WTC11 (cell line): Measurements from ENCODE around the gene DRC3. TPM values are rescaled to one million over a fixed set of nuclear protein-coding genes. Genes with fewer than 3 reads are reported as not detected.

Source experiments
- ATAC-seq: fragments of 200-7000 bp; cut with Tn5 transposase; 2 replicates; pipeline ENCODE4 v1.10.0; 2021; ENCODE audit warnings: mild to moderate bottlenecking, moderate library complexity
- CTCF ChIA-PET: fragments of 300-600 bp; sonication (Branson Sonifier 250); formaldehyde crosslinking; loops from one replicate; lab custom pipeline; 2021; ENCODE audit warnings: antibody characterized with exemption; lab: Charles Lee
- POLR2A ChIA-PET: fragments of 350-600 bp; sonication (Branson Sonifier 250); formaldehyde crosslinking; loops from one replicate; lab custom pipeline; 2021; ENCODE audit warnings: antibody characterized with exemption; lab: Charles Lee
- DNase-seq: peaks from one replicate; pipeline ENCODE4 v3.0.0; 2021; ENCODE audit warnings: low spot score
- H3K27ac Mint-ChIP-seq: 2 replicates; pipeline ENCODE4 v1.8.0; 2021; ENCODE audit warnings: mixed read lengths
- H3K27me3 Mint-ChIP-seq: 2 replicates; pipeline ENCODE4 v1.8.0; 2021; ENCODE audit warnings: low read depth, mild to moderate bottlenecking, moderate library complexity, mixed read lengths
- H3K36me3 Mint-ChIP-seq: 2 replicates; pipeline ENCODE4 v1.8.0; 2021; ENCODE audit warnings: mixed read lengths
- H3K4me1 Mint-ChIP-seq: 2 replicates; pipeline ENCODE4 v1.8.0; 2022; ENCODE audit warnings: mixed read lengths
- H3K4me3 Mint-ChIP-seq: 2 replicates; pipeline ENCODE4 v1.8.0; 2021; ENCODE audit warnings: mild to moderate bottlenecking, moderate library complexity, mixed read lengths
- H3K9me3 Mint-ChIP-seq: 2 replicates; pipeline ENCODE4 v1.8.0; 2021; ENCODE audit warnings: mixed read lengths
- ATF1 ChIP-seq: sonication (generic); formaldehyde crosslinking; IDR thresholded peaks from 2 replicates; pipeline ENCODE4 v1.8.1; 2023; ENCODE audit warnings: mild to moderate bottlenecking, moderate library complexity, missing genetic modification reagents
- CBFB ChIP-seq: sonication (generic); formaldehyde crosslinking; IDR thresholded peaks from 2 replicates; pipeline ENCODE4 v1.8.1; 2022; ENCODE audit warnings: mild to moderate bottlenecking, low read depth, missing genetic modification reagents
- CREM ChIP-seq: sonication (generic); formaldehyde crosslinking; IDR thresholded peaks from 2 replicates; pipeline ENCODE4 v1.8.1; 2022; ENCODE audit warnings: mild to moderate bottlenecking, missing genetic modification reagents, moderate library complexity
- ELF4 ChIP-seq: sonication (generic); formaldehyde crosslinking; IDR thresholded peaks from 2 replicates; pipeline ENCODE4 v1.8.1; 2022; ENCODE audit warnings: low read depth, mild to moderate bottlenecking, moderate library complexity, missing genetic modification reagents
- ESRRA ChIP-seq: sonication (generic); formaldehyde crosslinking; IDR thresholded peaks from 2 replicates; pipeline ENCODE4 v1.8.1; 2022; ENCODE audit warnings: mild to moderate bottlenecking, missing genetic modification reagents, borderline replicate concordance
- ETV6 ChIP-seq: sonication (generic); formaldehyde crosslinking; IDR thresholded peaks from 2 replicates; pipeline ENCODE4 v1.8.1; 2022; ENCODE audit warnings: mild to moderate bottlenecking, missing genetic modification reagents
- FOXP4 ChIP-seq: sonication (generic); formaldehyde crosslinking; IDR thresholded peaks from 2 replicates; pipeline ENCODE4 v1.8.0; 2022; ENCODE audit warnings: mild to moderate bottlenecking, missing genetic modification reagents
- KAT7 ChIP-seq: sonication (generic); formaldehyde crosslinking; IDR thresholded peaks from 2 replicates; pipeline ENCODE4 v1.8.1; 2023; ENCODE audit warnings: missing genetic modification reagents, mild to moderate bottlenecking, borderline replicate concordance
- MLX ChIP-seq: sonication (generic); formaldehyde crosslinking; IDR thresholded peaks from 2 replicates; pipeline ENCODE4 v1.8.1; 2023; ENCODE audit warnings: mild to moderate bottlenecking, missing genetic modification reagents, moderate library complexity
- SOX15 ChIP-seq: fragments of 250-450 bp; sonication (Bioruptor Pico); IDR thresholded peaks from 2 replicates; pipeline ENCODE4 v1.9.0; 2021; ENCODE audit warnings: mild to moderate bottlenecking
- USF2 ChIP-seq: sonication (generic); formaldehyde crosslinking; IDR thresholded peaks from 2 replicates; pipeline ENCODE4 v1.8.1; 2023; ENCODE audit warnings: mild to moderate bottlenecking, missing genetic modification reagents, moderate library complexity
- ZNF138 ChIP-seq: sonication (generic); formaldehyde crosslinking; conservative IDR thresholded peaks from 2 replicates; pipeline ENCODE4 v1.8.1; 2022; ENCODE audit warnings: mild to moderate bottlenecking, moderate library complexity, missing genetic modification reagents
- ZNF281 ChIP-seq: sonication (generic); formaldehyde crosslinking; IDR thresholded peaks from 2 replicates; pipeline ENCODE4 v1.8.0; 2023; ENCODE audit warnings: mild to moderate bottlenecking, missing genetic modification reagents
- total RNA-seq: library from RNA; stranded (reverse); gene quantifications from 3 replicates; pipeline ENCODE4 v1.2.3, GENCODE V29; 2021
- TF ChIP-seq, protein P1 (sequence below): sonication (generic); formaldehyde crosslinking; IDR thresholded peaks from 2 replicates; pipeline ENCODE4 v1.8.0; 2022; ENCODE audit warnings: mild to moderate bottlenecking, missing genetic modification reagents
- TF ChIP-seq, protein P2 (sequence below): fragments of 250-450 bp; sonication (Bioruptor Pico); IDR thresholded peaks from 2 replicates; pipeline ENCODE4 v1.8.0; 2021; ENCODE audit warnings: mild to moderate bottlenecking
- TF ChIP-seq, protein P3 (sequence below): sonication (generic); formaldehyde crosslinking; IDR thresholded peaks from 2 replicates; pipeline ENCODE4 v1.8.1; 2023; ENCODE audit warnings: mild to moderate bottlenecking, missing genetic modification reagents, borderline replicate concordance
- TF ChIP-seq, protein P4 (sequence below): sonication (generic); formaldehyde crosslinking; IDR thresholded peaks from 2 replicates; pipeline ENCODE4 v1.8.0; 2023; ENCODE audit warnings: missing genetic modification reagents

The DRC3 gene
- total RNA-seq, 1 experiment from 2014 or later = 0.42 TPM

DNA sequence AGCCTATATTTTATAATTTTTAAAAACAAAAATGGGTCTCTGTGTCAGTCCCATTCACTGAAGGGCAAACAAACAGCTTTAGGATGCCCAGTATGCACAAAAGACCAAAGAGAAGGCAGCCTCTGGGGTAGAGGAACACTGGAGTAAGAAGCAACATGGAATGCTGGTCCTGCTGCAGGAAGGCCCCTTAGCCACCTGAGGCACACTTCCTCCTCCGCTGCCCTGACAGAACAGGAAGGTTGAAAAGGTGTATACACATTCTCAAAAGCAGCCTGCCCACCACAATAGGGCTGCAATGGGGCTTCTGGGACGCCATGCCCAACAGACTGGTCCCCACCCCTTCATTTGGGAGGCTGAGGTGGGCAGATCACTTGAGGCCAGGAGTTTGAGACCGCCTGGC, 20.0 kb upstream of the DRC3 start:
- Mint-ChIP-seq H3K4me3 (no peak overlapping the region), H3K27ac (no peak overlapping the region), H3K27me3 (no peaks in the 10 kb centered on the region; the same call in 1 of the 2 replicates), H3K36me3 (no peaks in the 10 kb centered on the region), H3K4me1 (peaks cover 15% of the 10 kb centered on the region), H3K9me3 (peaks cover 7% of the 10 kb centered on the region)
- DNase-seq = peak; percentile 42
- ATAC-seq = peak; percentile 76
- CTCF ChIA-PET = interaction anchor here (1.6 kb wide), 1 partner anchor 31 kb away, joined by 4 read pairs; no protein-coding TSS in a partner anchor
- POLR2A ChIA-PET = interaction anchor here (0.7 to 1.0 kb wide), 2 partner anchors 20 to 21 kb away, joined by 3 to 7 read pairs; partner anchors contain the start of genes DRC3 and TOM1L2
- TF ChIP-seq, protein P1, sequence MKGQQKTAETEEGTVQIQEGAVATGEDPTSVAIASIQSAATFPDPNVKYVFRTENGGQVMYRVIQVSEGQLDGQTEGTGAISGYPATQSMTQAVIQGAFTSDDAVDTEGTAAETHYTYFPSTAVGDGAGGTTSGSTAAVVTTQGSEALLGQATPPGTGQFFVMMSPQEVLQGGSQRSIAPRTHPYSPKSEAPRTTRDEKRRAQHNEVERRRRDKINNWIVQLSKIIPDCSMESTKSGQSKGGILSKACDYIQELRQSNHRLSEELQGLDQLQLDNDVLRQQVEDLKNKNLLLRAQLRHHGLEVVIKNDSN (CRISPR knock-in tag) = no peak
- TF ChIP-seq MLX (CRISPR knock-in tag) (no peak), KAT7 (CRISPR knock-in tag) (no peak), ESRRA (CRISPR knock-in tag) (no peak), CREM (no peak), ETV6 (CRISPR knock-in tag) (no peak), ZNF138 (no peak), SOX15 (no peak), ZNF281 (CRISPR knock-in tag) (no peak)
- TF ChIP-seq, protein P2, sequence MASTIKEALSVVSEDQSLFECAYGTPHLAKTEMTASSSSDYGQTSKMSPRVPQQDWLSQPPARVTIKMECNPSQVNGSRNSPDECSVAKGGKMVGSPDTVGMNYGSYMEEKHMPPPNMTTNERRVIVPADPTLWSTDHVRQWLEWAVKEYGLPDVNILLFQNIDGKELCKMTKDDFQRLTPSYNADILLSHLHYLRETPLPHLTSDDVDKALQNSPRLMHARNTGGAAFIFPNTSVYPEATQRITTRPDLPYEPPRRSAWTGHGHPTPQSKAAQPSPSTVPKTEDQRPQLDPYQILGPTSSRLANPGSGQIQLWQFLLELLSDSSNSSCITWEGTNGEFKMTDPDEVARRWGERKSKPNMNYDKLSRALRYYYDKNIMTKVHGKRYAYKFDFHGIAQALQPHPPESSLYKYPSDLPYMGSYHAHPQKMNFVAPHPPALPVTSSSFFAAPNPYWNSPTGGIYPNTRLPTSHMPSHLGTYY (CRISPR knock-in tag) = no peak

DNA sequence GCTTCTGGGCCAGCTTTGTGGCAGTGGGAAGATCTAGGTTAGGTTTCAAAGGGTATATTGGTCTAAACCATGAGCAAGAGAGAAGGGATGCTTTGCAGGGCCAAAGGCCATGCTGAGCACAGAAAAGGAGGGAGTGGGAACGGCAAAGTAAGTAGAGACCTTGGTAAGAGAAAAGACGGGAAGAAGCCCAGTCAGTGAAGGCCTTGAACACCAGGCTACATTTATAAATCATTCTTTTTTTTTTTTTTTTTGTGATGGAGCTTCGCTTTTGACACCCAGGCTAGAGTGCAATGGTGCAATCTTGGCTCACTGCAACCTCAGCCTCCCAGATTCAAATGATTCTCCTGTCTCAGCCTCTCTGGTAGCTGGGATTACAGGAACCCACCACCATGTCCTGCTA, 18.6 kb upstream of the DRC3 start:
- Mint-ChIP-seq H3K4me1 (peaks cover 26% of the 10 kb centered on the region), H3K27me3 (no peaks in the 10 kb centered on the region; the same call in 1 of the 2 replicates), H3K4me3 (no peak overlapping the region), H3K9me3 (peaks cover 7% of the 10 kb centered on the region), H3K36me3 (no peaks in the 10 kb centered on the region), H3K27ac (no peak overlapping the region)
- ATAC-seq = no peak
- ChIA-PET CTCF (no interaction called here), POLR2A (no interaction called here)
- DNase-seq = no peak
- TF ChIP-seq ATF1 (no peak), FOXP4 (CRISPR knock-in tag) (no peak), CBFB (CRISPR knock-in tag) (no peak), ELF4 (CRISPR knock-in tag) (no peak), USF2 (CRISPR knock-in tag) (no peak)
- TF ChIP-seq, protein P3, sequence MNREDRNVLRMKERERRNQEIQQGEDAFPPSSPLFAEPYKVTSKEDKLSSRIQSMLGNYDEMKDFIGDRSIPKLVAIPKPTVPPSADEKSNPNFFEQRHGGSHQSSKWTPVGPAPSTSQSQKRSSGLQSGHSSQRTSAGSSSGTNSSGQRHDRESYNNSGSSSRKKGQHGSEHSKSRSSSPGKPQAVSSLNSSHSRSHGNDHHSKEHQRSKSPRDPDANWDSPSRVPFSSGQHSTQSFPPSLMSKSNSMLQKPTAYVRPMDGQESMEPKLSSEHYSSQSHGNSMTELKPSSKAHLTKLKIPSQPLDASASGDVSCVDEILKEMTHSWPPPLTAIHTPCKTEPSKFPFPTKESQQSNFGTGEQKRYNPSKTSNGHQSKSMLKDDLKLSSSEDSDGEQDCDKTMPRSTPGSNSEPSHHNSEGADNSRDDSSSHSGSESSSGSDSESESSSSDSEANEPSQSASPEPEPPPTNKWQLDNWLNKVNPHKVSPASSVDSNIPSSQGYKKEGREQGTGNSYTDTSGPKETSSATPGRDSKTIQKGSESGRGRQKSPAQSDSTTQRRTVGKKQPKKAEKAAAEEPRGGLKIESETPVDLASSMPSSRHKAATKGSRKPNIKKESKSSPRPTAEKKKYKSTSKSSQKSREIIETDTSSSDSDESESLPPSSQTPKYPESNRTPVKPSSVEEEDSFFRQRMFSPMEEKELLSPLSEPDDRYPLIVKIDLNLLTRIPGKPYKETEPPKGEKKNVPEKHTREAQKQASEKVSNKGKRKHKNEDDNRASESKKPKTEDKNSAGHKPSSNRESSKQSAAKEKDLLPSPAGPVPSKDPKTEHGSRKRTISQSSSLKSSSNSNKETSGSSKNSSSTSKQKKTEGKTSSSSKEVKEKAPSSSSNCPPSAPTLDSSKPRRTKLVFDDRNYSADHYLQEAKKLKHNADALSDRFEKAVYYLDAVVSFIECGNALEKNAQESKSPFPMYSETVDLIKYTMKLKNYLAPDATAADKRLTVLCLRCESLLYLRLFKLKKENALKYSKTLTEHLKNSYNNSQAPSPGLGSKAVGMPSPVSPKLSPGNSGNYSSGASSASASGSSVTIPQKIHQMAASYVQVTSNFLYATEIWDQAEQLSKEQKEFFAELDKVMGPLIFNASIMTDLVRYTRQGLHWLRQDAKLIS (CRISPR knock-in tag) = no peak
- TF ChIP-seq, protein P4, sequence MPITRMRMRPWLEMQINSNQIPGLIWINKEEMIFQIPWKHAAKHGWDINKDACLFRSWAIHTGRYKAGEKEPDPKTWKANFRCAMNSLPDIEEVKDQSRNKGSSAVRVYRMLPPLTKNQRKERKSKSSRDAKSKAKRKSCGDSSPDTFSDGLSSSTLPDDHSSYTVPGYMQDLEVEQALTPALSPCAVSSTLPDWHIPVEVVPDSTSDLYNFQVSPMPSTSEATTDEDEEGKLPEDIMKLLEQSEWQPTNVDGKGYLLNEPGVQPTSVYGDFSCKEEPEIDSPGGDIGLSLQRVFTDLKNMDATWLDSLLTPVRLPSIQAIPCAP (CRISPR knock-in tag) = no peak
